HG03571 (cell line): ENCODE results near the gene ADAM12.

ENCODE experiments used
- ATAC-seq: cut with Tn5 transposase; IDR thresholded peaks from one replicate; pipeline ENCODE4 v1.9.1; 2021; ENCODE audit not compliant: unreplicated experiment

Gene ADAM12

GRCh38 chr10:126124046-126124445 lies 264.2 kb downstream of the ADAM12 start:
- ATAC-seq: no peak

DNA sequence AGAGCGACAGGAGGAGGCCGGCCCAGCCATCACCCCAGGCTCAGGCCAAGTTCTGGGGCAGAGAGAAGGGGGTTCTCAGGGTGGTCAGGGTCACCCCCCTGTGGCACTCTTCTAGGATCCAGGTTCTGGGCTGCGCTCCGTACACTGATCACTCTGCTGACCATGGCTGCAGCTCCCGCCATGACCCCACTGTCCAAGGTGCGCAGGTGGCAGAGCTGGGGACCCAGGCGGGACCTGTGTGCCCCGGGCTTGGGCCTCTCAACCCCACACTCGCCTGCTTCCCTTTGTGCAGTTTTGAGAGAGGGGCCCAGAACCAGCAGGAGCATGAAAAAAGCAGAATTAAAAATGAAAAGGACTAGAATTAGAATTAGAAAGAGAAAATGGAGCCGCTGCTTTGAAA lies 264.8 kb downstream of the ADAM12 start:
- ATAC-seq: no peak

DNA sequence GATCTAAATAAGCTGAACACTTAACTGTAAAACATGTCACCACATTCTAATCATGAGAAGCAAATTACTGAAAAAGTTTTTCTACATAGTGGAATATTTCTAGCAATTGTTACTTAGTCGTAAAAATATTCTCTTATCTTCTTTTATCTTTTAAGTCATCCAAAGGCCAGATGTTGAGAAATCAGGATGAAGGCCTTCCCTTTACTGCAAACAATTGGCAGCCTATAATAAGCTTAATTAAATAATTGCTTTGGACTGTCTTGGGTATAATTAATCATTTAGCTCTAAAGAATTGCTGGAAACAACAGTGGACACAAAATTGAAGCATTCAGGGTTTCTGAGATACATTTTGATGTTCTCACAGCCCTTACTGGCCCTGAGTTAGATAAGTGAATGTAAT lies 265.4 kb downstream of the ADAM12 start:
- no peak for ATAC-seq

- no peak for ATAC-seq
These were observed 268.7 kb downstream of the ADAM12 start for GRCh38 chr10:126119599-126119998.

DNA sequence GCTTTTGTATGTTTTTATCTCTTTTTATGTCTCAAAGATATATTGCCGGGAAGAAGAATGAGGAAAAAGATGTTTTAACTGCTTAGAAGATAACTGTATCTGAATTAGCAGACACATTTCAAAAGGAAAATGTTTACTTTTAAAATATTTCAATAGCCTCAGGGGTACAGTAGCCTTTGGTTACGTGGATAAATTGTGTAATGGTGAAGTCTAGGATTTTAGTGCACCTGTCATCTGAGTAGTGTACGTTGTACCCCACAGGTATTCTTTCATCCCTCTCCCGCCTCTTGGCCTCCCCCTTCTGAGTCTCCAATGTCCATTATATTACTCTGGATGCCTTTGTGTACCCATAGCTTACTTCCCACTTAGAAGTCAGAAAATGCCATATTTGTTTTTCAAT lies 269.8 kb downstream of the ADAM12 start:
- no peak for ATAC-seq

- ATAC-seq: no peak
These were observed 271.1 kb downstream of the ADAM12 start for GRCh38 chr10:126117196-126117595.

- no peak for ATAC-seq
These were observed 272.4 kb downstream of the ADAM12 start for GRCh38 chr10:126115886-126116285.

DNA sequence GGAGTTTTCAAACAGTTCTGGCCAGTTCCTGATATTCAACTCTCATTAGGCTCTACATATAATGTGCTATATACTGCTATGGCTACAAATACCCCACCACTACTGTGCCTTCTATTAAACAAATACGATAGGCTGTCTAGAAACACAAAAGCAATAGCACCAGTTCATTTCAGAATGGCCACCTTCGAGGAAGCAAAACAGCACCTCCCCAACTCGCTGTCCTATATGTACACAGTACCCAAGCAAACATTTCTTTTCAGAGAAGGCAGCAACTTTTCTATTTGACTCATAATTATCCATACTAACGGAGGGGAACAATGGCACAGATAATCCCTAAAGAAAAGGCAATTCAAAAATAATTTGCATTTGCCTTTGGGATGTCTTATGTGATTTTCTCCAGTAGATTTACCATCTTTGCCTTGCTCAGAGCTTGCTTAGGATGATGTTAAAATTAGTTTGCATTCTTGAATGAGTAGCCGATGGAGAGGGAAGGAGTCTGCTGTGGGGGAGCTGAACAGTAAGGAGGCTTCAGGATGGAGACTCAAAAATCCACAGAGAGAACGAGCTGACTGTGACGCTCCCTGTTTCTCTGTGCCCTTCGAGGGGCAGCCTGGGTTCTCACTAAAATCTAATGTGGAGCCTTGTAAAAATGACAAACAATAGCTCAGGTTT lies 273.3 kb downstream of the ADAM12 start:
- ATAC-seq: no peak

- no peak for ATAC-seq
These were observed 276.8 kb downstream of the ADAM12 start for GRCh38 chr10:126111516-126111915.

DNA sequence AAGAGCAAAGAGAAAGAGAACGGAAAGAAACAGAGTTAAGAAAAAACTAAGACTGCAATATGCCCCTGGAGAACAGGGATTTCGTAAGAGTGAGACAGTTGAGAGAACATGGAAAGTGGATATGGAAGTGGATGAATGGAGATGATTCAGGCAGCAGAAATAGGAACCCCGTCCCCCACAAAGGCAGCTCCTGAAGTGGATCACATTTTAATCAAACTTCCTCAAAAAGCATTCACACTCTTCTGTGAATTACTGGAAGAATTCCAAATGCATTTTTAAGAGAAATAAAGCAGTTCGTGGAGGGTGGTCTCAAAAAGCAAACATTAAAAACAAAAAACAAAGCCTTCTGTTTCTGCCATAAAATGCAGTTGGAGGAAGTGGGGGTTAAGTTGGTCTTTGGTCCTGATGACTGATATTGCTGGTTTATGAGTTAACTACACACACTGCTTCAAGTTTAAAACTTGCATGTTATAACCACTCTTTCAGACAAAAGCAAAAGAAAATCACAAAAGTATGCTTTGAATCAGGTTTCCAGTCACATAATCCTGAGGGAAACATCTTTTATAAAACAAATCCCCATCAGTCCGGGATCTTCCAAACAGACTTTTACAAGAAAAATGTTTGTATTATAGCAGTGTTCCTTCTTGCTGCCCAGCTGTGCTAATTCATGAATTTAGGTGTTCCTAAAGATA lies 277.6 kb downstream of the ADAM12 start:
- no peak for ATAC-seq

DNA sequence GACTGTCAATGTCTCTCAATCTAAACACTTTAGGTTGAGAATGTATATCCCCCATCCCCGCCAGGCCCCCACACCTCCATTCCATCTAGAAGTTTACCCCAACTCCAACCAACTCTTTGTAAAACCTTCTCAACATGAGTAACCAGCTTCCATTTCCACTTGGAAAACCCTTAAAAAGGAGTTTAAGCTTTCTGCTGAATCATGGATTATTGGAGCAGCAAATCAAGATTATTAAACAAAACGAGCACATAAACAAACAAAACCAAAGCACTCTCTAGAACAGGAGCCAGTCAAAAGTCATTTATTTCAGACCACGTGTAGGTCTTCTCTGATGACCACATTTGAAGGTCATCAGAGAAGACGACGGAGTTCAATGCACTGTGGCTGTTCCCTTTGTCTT lies 278.4 kb downstream of the ADAM12 start:
- no peak for ATAC-seq

GRCh38 chr10:126108693-126109092 lies 279.6 kb downstream of the ADAM12 start:
- no peak for ATAC-seq

DNA sequence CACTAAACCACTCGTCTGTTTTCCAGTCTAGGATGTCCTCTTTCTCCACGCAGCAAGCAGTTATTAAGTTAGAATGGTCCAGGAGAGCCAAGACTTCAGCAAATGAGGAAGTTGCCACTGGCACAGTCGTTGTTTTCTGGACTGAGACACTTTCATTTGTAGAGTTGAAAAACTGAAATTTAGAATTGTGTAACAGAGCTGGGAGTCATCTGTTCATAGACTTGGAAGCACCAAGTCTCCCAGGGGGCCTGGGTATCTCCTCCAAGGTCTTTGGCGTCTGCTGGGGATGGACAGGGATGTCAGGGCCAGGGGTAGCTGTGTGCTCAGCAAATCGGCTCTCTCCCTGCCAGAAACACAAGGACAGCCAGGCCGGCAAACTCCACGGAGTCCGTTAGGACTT lies 283.5 kb downstream of the ADAM12 start:
- no peak for ATAC-seq

DNA sequence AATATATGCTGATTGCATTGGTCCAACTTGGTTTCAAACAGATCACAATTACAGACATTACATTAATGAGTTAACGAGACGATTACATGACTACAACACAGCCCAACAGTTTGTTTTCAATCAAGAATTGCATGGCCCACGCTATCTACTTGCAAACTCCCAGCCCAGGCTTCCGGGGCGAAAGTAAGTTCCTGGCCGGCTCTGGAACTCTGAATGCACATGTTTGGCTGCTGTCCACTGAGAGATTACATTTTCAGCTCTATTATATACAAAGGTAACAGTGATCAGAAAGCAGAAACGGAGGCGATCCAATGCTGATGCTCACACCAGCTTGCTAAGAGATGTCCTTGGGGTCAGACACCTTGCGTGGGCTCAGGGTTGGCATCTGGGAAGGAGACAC lies 285.6 kb downstream of the ADAM12 start:
- no peak for ATAC-seq

DNA sequence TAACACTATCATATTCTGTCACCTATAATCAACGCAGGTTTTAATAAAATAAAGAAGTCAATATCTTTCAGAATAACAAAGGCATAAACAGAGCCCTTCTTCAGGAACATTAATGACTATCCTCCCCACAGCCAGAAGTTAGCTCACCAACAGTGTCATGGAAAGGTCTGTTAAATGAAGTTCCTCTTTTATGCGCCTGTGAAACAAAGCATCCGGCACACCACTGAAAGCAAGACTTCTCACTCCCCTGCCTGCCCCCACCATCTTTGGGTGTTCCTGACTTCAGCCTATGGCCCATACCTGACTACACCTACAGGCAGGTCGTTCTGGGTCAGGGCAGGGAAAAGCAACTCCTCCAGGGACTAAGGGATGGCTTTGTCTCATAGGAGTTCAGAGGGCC lies 286.5 kb downstream of the ADAM12 start:
- ATAC-seq: peak; percentile 79

DNA sequence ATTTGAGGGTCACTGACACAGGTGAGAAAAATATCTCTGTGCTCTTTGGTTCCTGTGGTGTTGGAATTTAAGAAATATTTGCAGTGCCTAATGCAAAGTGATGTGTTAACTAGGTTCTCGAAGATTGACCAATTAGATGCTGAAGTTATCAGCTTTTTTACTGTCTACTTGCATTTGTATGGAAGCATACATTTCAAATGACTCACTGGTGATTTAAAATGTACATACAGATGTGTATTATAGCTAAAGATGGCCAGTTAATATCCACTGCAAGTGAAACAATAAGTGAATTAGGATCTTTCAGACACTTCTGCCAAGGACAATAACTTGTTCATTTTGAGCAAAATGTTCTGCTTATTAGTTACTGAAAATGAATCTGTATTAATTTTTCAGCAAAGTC lies 287.0 kb downstream of the ADAM12 start:
- no peak for ATAC-seq

DNA sequence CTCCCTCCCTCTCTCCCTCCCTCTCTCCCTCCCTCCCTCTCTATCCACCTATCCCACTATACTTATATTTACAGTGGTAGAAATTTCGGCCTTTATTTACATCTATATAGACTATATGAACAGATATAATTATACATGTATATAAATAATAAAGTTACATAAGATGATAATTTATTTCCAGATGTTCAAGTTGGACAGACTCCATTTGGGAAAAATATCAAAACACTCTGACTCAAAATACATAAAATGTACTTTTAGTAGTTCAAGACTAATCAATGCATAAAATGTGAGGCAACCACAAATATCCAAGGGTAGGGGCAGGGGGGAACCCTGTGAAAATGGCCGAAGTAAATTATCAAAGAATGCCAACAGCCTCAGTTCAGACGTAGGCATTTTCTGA lies 288.9 kb downstream of the ADAM12 start:
- no peak for ATAC-seq

- no peak for ATAC-seq
These were observed 290.1 kb downstream of the ADAM12 start for GRCh38 chr10:126098226-126098581.

DNA sequence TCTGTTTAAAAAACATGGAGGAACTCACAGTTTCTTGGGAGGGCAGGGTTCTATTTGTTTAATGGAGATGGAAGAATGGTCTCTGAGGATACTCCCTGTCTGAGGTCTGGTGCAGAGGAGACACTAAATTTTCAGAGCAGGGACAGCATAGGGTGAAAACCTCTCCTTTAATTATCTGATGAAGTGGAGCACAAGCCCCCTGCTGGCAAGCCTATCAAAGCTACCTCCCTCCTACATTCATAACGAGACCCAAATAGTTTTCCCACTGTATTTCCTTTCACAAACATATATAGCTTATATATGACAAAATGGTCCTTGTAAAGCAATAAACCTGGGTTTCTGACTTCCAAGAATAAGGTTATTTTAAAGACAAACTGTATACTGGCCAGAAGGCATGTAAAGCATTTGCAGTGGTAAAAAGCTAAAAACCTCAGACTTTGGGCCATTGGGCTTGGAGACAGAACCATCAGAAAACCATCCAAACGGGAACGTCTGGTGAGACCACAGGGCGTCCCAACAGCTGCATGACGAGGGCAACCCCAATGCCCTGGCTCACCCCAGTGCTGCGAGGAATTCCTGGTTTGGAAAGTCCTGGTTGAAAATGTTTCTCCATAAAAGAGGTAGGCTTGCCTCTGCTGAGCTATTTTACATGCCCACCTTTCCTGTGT lies 290.6 kb downstream of the ADAM12 start:
- no peak for ATAC-seq

DNA sequence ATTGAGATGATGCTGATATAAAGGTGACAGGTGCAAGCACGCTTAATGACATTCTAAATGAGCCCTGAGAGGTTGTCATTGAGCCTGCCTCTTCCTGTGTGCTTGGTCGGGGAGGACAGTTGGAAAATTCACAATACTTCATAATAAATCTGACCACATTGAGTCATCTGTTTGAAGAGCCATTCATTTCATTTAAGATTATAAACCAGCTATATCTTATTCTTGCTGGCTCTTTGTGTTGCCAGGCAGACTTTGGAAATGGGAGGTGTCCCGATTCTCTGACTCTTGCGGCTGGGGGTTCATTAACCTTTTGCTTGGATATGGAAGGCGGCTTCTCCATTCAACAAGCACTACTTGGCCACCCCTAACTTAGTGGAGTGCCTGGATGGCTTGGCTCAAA lies 293.7 kb downstream of the ADAM12 start:
- no peak for ATAC-seq

GRCh38 chr10:126092366-126093215 lies 295.7 kb downstream of the ADAM12 start:
- ATAC-seq: no peak
